Measurements from ENCODE around the gene ARPP21.

GRCh38 chr3:35659768-35660167 lies 20.4 kb downstream of the ARPP21 start:
- TF ChIP-seq POLR2A (IDR thresholded peaks at IDR 0.05) = no peak
- TF ChIP-seq, protein P1, sequence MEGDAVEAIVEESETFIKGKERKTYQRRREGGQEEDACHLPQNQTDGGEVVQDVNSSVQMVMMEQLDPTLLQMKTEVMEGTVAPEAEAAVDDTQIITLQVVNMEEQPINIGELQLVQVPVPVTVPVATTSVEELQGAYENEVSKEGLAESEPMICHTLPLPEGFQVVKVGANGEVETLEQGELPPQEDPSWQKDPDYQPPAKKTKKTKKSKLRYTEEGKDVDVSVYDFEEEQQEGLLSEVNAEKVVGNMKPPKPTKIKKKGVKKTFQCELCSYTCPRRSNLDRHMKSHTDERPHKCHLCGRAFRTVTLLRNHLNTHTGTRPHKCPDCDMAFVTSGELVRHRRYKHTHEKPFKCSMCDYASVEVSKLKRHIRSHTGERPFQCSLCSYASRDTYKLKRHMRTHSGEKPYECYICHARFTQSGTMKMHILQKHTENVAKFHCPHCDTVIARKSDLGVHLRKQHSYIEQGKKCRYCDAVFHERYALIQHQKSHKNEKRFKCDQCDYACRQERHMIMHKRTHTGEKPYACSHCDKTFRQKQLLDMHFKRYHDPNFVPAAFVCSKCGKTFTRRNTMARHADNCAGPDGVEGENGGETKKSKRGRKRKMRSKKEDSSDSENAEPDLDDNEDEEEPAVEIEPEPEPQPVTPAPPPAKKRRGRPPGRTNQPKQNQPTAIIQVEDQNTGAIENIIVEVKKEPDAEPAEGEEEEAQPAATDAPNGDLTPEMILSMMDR (IDR thresholded peaks at IDR 0.05 in 8 of 11, conservative IDR thresholded peaks at IDR 0.05 in 3 of 11) = no peak
